ENCODE measurements around the gene PTPRN2.

DNA sequence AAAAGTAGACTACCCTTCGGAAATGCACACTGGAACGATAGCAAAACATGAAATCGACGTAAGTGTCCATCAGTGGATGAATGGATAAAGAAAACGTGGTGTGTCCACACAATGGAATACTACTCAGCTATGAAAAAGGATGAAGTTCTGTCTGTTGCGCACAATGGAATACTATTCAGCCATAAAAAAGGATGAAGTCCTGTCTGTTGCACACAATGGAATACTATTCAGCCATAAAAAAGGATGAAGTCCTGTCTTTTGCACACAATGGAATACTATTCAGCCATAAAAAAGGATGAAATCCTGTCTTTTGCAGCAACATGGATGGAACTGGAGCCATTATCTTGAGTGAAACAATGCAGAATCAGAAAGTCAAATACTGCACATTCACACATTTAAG, 591.8 kb downstream of the PTPRN2 start:
- TF ChIP-seq, protein P1, sequence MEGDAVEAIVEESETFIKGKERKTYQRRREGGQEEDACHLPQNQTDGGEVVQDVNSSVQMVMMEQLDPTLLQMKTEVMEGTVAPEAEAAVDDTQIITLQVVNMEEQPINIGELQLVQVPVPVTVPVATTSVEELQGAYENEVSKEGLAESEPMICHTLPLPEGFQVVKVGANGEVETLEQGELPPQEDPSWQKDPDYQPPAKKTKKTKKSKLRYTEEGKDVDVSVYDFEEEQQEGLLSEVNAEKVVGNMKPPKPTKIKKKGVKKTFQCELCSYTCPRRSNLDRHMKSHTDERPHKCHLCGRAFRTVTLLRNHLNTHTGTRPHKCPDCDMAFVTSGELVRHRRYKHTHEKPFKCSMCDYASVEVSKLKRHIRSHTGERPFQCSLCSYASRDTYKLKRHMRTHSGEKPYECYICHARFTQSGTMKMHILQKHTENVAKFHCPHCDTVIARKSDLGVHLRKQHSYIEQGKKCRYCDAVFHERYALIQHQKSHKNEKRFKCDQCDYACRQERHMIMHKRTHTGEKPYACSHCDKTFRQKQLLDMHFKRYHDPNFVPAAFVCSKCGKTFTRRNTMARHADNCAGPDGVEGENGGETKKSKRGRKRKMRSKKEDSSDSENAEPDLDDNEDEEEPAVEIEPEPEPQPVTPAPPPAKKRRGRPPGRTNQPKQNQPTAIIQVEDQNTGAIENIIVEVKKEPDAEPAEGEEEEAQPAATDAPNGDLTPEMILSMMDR (IDR thresholded peaks at IDR 0.05) = no peak
- TF ChIP-seq POLR2A (IDR thresholded peaks at IDR 0.05) (no peak), POLR2AphosphoS5 (IDR thresholded peaks at IDR 0.05) (no peak)

Data from sigmoid colon (tissue), 4 donors.